GM06990 (cell line): Measurements from ENCODE around the gene SOCS7.

Source experiments
- DNase-seq: peaks from one replicate; pipeline ENCODE4 v3.0.0-alpha.2; 2011; ENCODE audit not compliant: insufficient read length; ENCODE audit errors: extremely low read depth
- H3K27me3 ChIP-seq: replicated peaks from 2 replicates; pipeline ENCODE4 v1.6.0; 2011; ENCODE audit warnings: low read length; ENCODE audit not compliant: control insufficient read depth, insufficient read depth
- H3K36me3 ChIP-seq: 2 replicates; pipeline ENCODE4 v1.5.1; 2011; ENCODE audit warnings: low read length; ENCODE audit not compliant: control insufficient read depth, insufficient read depth
- H3K4me3 ChIP-seq: replicated peaks from 2 replicates; pipeline ENCODE4 v1.5.1; 2011; ENCODE audit warnings: low read depth, mild to moderate bottlenecking, control low read depth, low read length
- CTCF ChIP-seq: IDR thresholded peaks from 2 replicates; pipeline ENCODE4 v1.5.1; 2011; ENCODE audit warnings: low read length, control low read depth, mild to moderate bottlenecking, inconsistent platforms; ENCODE audit not compliant: insufficient read depth, poor library complexity, severe bottlenecking

Gene SOCS7

GRCh38 chr17:38344420-38344745 is 7.3 kb upstream of the SOCS7 start:
- Histone ChIP-seq H3K27me3 (no peaks in the 10 kb centered on the region), H3K4me3 (no peak overlapping the region), H3K36me3 (no peaks in the 10 kb centered on the region)
- TF ChIP-seq CTCF, result no peak
- DNase-seq, result no peak

DNA sequence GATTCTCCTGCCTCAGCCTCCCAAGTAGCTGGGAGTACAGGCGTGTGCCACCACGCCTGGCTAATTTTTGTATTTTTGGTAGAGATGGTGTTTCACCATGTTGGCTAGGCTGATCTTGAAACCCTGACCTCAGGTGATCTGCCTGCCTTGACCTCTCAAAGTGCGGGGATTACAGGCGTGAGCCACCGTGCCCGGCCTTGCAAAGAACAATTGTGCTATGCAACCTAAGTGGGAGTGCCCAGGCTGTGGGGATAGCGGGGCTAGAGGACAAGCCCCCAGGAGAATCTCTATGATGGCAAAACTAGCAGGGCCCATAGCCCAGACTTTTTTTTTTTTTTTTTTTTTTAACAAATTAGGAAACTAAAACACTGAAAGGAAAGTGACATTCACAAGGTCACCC is 5.9 kb upstream of the SOCS7 start:
- no peak for TF ChIP-seq CTCF
- H3K27me3 ChIP-seq, result no peaks in the 10 kb centered on the region
- no peak for DNase-seq
- no peaks in the 10 kb centered on the region for H3K36me3 ChIP-seq
- H3K4me3 ChIP-seq, result no peak overlapping the region

DNA sequence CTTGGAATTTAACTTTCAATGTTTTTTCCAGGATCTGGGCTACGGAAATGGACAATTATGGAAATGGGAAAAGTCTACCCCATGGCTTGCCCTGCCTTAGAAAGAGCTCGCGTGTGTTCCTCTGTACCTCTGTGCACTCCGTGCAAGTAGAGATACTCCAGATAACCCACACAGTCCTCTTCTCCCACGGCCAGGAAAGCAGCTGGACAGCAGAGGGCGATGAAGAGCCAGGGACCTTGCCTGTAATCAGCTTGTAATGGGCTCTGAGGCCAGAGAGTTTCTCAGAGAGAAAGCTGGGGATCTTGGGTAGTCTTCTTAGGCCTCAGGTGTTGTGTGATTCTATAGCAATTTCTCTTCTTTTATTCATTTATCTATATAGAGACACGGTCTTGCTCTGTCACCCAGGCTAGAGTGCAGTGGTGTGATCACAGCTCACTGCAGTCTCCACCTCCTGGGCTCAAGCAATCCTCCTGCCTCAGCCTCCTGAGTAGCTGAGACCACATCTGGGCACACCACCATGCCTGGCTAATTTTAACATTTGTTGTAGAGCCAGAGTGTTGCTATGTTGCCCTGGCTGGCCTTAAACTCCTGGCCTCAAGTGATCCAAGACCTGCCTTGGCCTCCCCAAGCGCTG is 2.4 kb upstream of the SOCS7 start:
- peak; percentile 98 for TF ChIP-seq CTCF
- H3K4me3 ChIP-seq, result no peak overlapping the region
- no peaks in the 10 kb centered on the region for H3K27me3 ChIP-seq
- no peaks in the 10 kb centered on the region for H3K36me3 ChIP-seq
- DNase-seq, result peak; percentile 48

- H3K4me3 ChIP-seq, result no peak overlapping the region
Observed at GRCh38 chr17:38350035-38350434, 1.6 kb upstream of the SOCS7 start.

GRCh38 chr17:38352245-38353085 is 821 bp downstream of the SOCS7 start:
- Histone ChIP-seq H3K4me3 (peak overlapping the region; percentile 78), H3K27me3 (no peaks in the 10 kb centered on the region), H3K36me3 (no peaks in the 10 kb centered on the region)
- DNase-seq, result peak; percentile 41
- TF ChIP-seq CTCF, result no peak

More at GRCh38 chr17:38350035-38350434, 1.6 kb upstream of the SOCS7 start:
- DNase-seq, result no peak
- H3K27me3 ChIP-seq, result no peaks in the 10 kb centered on the region
- no peaks in the 10 kb centered on the region for H3K36me3 ChIP-seq
- no peak for TF ChIP-seq CTCF
